Hepatocyte (in vitro differentiated cells): ENCODE data around the gene TBC1D5.

Experiments
- EZH2phosphoT487 ChIP-seq: fragments of 200-600 bp; sonication (generic); IDR thresholded peaks from one replicate; pipeline ENCODE4 v1.6.1; 2018; ENCODE audit warnings: antibody characterized with exemption, mild to moderate bottlenecking, low read depth, moderate library complexity; ENCODE audit not compliant: unreplicated experiment, severe bottlenecking
- TF ChIP-seq, protein P1 (sequence below): fragments of 200-600 bp; sonication (generic); IDR thresholded peaks from 2 replicates; pipeline ENCODE4 v1.5.1; 2016; ENCODE audit warnings: antibody characterized with exemption, mild to moderate bottlenecking; ENCODE audit not compliant: poor library complexity

DNA sequence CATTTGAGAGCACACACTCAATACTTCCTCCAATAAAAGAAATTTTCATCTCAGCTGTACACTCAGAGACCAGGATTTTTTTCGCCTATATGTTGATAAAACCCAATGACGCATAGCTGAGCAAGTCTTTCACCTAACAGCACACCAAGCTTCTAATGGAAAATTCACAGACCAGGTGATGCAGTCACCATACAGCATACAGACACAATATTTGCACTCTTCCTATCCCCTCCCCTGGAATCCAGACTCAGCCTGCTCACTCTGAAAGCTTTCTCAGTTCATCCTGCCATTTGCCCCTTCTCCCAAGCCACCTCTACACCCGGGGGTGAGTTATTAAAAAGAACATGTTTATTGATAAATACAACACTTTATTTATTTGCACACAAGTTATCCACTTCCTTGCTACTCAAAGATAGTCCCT is 1.7 kb downstream of the TBC1D5 start:
- TF ChIP-seq, protein P1, sequence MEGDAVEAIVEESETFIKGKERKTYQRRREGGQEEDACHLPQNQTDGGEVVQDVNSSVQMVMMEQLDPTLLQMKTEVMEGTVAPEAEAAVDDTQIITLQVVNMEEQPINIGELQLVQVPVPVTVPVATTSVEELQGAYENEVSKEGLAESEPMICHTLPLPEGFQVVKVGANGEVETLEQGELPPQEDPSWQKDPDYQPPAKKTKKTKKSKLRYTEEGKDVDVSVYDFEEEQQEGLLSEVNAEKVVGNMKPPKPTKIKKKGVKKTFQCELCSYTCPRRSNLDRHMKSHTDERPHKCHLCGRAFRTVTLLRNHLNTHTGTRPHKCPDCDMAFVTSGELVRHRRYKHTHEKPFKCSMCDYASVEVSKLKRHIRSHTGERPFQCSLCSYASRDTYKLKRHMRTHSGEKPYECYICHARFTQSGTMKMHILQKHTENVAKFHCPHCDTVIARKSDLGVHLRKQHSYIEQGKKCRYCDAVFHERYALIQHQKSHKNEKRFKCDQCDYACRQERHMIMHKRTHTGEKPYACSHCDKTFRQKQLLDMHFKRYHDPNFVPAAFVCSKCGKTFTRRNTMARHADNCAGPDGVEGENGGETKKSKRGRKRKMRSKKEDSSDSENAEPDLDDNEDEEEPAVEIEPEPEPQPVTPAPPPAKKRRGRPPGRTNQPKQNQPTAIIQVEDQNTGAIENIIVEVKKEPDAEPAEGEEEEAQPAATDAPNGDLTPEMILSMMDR: no peak
- TF ChIP-seq EZH2phosphoT487: no peak
